Ammon's horn (tissue), 1 donor: ENCODE data around the gene CHPF2.

Experiments used
- DNase-seq: peaks from one replicate; pipeline ENCODE4 v3.0.0-alpha.2; 2016; ENCODE audit warnings: low spot score

The CHPF2 gene

DNA sequence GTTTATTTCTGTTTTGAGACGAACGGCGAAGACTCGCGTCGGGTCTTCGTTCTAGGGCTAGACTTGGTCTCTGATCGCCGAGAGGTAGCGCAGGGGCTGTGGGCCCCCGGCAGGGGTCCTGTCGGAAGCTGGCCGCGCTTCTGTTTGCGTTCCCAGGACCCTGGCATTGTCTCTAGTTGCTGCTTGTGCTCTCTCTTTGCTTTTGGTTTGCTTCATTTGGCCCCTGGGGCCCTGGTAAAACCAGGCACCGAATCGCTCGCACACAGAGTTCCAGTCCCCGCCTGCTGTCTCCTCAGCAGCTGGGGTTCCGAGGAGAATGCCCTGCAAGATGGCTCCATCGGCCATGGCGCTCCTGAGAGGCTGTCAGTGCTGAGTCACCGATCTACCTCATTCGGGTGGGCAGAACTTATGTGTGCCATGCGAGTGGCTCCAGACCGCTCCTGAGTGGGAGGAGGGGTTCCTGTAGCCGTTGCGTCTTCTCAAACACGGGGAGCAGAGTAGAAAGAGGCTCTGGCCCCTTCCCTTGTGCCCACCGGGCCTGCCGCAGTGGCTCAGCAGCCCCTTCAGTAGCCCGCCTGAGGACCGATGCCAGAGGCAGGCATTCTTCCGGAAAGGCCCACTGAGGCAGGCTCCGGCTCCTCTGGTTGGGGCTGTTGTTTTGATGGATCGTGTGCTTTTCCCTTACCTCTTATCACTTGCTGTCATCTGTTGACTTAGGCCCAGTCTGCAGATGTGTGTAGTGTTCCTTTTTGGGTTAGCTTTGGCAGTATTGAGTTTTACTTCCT is 826 bp downstream of the CHPF2 start:
- DNase-seq = peak; percentile 65

DNA sequence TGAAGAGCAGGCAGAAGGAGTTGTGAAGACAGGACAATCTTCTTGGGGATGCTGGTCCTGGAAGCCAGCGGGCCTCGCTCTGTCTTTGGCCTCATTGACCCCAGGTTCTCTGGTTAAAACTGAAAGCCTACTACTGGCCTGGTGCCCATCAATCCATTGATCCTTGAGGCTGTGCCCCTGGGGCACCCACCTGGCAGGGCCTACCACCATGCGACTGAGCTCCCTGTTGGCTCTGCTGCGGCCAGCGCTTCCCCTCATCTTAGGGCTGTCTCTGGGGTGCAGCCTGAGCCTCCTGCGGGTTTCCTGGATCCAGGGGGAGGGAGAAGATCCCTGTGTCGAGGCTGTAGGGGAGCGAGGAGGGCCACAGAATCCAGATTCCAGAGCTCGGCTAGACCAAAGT is 1.5 kb downstream of the CHPF2 start:
- DNase-seq = no peak

DNA sequence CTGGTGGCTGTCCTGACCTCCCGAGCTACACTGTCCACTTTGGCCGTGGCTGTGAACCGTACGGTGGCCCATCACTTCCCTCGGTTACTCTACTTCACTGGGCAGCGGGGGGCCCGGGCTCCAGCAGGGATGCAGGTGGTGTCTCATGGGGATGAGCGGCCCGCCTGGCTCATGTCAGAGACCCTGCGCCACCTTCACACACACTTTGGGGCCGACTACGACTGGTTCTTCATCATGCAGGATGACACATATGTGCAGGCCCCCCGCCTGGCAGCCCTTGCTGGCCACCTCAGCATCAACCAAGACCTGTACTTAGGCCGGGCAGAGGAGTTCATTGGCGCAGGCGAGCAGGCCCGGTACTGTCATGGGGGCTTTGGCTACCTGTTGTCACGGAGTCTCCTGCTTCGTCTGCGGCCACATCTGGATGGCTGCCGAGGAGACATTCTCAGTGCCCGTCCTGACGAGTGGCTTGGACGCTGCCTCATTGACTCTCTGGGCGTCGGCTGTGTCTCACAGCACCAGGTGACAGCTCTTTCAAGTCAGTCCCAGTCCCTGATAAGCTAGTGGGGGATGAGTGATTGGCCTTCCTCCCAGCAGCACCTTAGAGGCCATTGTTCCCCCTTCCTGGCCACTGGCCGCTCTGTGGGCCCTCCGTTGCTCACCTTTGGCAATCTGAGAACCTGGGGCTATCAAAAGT is 3.0 kb downstream of the CHPF2 start:
- no peak for DNase-seq

DNA sequence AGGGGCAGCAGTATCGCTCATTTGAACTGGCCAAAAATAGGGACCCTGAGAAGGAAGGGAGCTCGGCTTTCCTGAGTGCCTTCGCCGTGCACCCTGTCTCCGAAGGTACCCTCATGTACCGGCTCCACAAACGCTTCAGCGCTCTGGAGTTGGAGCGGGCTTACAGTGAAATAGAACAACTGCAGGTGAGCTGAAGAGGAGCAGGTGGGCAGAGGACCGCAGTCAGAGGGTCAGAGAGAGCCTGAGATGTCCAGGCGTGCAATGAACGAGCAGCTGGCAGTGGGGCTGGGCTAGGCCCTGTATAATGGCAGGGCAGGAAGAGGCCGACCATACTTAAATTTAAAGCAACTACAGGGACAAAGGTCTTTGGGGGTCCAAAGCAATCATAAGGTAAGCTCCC is 4.1 kb downstream of the CHPF2 start:
- no peak for DNase-seq

DNA sequence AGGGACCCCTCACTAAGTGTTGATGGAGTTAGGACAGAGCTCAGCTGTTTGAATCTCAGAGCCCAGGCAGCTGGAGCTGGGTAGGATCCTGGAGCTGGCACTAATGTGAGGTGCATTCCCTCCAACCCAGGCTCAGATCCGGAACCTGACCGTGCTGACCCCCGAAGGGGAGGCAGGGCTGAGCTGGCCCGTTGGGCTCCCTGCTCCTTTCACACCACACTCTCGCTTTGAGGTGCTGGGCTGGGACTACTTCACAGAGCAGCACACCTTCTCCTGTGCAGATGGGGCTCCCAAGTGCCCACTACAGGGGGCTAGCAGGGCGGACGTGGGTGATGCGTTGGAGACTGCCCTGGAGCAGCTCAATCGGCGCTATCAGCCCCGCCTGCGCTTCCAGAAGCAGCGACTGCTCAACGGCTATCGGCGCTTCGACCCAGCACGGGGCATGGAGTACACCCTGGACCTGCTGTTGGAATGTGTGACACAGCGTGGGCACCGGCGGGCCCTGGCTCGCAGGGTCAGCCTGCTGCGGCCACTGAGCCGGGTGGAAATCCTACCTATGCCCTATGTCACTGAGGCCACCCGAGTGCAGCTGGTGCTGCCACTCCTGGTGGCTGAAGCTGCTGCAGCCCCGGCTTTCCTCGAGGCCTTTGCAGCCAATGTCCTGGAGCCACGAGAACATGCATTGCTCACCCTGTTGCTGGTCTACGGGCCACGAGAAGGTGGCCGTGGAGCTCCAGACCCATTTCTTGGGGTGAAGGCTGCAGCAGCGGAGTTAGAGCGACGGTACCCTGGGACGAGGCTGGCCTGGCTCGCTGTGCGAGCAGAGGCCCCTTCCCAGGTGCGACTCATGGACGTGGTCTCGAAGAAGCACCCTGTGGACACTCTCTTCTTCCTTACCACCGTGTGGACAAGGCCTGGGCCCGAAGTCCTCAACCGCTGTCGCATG is 5.2 kb downstream of the CHPF2 start:
- no peak for DNase-seq

DNA sequence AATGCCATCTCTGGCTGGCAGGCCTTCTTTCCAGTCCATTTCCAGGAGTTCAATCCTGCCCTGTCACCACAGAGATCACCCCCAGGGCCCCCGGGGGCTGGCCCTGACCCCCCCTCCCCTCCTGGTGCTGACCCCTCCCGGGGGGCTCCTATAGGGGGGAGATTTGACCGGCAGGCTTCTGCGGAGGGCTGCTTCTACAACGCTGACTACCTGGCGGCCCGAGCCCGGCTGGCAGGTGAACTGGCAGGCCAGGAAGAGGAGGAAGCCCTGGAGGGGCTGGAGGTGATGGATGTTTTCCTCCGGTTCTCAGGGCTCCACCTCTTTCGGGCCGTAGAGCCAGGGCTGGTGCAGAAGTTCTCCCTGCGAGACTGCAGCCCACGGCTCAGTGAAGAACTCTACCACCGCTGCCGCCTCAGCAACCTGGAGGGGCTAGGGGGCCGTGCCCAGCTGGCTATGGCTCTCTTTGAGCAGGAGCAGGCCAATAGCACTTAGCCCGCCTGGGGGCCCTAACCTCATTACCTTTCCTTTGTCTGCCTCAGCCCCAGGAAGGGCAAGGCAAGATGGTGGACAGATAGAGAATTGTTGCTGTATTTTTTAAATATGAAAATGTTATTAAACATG is 6.0 kb downstream of the CHPF2 start:
- DNase-seq = no peak

DNA sequence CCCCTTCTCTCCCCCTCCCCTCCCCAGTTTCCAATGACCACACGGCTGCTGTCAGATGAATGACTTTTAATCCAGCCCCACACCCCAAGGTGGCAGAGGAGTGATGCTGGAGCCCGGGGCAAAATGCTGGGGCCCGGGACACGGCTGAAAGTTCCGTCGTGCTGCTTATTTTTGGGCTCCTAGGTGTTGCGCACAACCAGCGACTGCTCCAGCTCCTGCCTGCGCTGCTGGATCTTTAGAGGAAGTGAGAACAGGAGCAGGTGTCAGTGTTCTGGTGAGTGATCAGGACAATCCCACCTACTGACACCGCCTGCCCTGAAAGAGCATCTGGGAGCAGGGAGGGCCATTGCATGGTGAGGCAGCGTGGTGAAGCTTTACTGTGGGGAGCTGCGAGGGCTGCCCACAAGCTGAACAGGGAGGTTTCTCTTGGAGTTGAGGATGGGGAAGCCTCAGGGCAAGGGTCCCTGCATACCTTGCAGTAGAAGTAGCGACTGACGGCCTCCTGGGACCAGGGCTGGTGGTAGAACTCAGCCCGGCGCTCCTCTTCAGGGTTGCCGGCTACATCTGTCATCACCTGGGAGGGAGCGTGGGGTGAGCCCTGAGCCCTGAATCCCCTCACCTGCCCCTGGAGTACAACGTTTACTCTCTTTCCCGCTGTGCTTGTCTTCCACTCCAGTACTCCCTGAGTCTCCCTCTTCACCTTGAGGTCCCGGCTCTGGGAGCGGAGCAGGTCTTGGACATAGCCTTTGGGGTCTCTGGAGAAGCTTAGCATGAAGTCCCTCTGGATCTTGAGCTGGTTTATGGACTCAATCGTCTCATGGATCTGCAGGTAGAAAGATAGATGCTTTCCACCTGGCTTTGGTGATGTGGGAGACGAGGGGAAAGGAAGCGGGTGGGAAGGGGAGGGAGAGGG is 6.9 kb downstream of the CHPF2 start:
- DNase-seq = no peak

DNA sequence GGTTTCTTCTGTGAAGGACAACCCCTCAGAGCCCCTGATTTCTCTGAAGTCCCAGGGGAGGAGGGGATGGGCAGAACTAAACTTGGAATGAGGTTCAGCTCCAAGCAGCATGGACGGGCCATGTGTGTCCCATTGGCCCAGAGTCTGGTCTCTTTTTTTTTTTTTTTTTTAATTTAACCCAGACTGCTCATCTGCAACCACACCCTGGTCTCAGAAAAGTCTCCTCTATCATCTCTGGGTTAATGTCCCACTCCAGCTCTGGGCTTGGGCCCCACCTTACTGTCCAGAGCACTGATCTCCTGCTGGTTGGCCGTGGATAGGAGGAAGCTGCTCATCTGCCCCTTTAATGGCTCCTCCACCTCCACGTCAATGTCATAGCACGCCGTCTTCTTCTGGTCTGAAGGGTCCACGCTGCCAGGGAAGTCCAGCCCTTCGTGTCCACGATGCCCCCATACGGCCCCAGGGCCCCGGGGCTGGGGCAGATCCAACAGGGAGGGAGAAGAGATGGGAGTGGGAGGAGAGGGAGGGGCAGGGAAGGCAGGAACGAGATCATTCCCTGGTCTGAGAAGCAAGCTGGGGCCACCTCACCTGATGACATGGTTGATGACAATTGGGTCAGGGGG is 7.7 kb downstream of the CHPF2 start:
- no peak for DNase-seq

DNA sequence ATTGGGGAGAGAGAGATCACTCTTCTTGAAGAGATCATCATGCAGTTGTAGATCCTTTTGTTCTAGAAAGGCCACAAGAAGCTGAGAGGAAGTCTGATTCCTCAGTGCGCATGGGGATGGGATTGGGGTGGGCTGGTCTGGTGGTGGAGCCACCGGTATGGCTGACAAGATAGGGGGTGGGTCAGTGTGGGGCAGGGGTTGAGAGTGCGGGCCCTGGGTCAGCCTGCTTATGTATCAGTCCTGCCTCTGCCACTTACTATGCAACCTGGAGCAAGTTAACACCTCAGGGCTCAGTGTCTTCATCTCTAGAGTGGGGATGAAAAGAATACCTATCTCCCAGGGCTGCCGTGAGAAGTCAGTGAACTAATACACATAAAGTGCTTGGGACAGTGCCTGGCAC is 8.3 kb downstream of the CHPF2 start:
- no peak for DNase-seq

DNA sequence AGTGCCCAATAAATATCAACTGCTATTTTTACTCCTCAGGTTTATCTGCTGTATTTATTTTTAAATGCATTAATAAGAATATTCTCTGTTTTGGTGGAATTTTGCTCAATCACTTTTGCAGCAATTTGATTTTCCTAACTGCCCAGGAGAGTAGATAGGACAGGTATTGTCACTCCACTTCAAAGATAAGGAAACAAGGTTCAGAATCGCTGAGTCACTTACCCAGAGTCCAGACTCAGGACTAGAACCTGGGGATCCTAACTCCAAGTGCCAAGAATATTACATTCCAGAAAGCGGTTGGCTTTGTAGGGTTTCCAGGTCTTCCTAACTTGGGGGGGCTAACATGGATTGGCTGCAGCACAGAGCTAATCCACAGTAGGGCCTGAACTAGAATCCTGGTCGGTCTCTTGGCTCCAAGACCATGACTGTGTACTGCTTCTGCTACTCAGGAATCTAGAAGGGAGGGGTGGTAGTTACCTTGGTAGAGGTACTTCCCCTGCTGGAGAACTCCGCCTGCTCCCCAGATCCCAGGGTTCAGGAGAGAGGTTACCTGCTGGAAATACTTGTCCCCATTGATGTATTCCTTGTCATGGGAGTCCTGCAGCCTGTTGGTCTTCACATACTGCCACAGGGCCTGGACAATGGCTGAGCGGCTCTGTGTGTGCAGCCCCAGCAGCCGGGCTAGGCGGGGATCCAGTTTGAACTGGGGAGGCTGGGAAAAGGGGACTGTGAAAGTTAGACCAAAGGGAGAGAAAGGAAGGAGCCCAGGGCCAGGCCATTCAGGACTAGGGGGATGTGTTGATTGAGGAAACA is 8.9 kb downstream of the CHPF2 start:
- DNase-seq = no peak

DNA sequence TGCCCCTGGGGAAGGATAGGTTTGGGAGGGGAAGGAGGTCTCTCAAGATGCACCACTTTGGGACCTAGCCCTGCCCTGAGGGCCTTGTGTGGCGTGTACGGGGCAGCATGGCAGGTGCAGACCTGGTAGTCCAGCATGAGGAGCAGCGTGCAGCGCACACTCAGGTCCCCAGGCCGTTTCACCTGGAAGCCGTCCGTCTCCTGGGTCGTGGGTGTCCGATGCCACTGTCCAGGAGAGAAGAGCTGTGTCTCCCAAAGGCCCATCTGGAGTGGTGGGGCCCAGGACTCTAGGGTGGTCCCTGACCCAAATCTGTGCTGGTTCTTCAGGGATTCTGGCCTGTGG is 9.4 kb downstream of the CHPF2 start:
- no peak for DNase-seq

DNA sequence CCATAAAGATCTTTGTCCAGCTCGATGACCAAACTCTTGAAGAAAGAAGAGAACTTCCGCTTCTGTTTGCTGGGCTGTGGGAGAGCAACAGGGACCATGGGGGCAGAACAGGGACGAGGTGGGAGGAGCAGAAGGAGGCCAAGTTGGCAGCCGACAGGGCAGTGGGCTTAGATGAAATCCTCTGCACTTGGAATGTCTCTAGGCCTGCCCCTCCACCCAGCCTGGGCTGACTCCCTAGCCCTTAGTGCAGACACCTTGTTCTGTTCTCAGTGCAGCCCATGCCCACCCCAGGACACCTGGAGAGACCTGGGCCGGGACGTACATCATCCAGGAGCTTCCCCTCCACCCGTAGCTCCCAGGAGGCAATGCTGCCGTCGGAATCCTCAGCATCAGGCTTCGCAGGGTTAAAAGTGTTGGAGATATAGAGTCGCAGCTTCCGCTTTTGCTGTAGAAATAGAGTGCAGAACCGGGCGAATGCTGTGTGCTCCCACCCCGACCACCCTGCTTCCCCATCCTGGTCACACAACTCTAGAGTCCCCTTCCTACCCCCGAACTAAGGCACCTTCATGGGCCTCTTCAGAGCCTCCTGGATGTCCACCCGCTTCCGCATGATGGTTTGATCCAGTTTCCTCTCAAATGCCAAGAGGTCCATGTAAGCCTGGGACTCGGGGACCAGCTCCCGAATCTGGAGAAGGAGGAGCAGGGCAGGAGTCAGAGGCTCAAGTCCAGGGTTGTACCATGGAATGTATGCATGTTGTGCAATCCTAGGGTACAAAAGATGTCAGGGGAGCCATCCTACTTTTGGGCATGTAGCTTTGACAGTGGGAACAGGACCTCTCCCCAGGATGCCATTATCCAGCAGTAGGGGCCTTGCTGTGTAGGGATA is 10.1 kb downstream of the CHPF2 start:
- DNase-seq = no peak

DNA sequence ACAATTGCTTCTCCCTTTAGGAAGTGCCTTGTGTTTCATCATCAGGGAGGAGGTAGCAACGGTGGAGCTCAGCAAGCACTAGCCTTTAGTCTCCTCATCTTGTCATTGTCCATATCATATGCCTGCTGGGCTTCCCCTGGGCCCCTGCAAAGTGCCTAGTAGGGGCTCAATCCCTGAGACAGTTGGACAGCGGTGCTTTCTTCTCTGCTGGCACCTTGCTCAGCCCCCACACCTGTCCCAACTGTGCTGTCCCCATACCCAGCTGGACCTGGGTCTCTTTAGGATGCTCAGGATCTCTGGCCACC is 10.7 kb downstream of the CHPF2 start:
- DNase-seq = no peak

DNA sequence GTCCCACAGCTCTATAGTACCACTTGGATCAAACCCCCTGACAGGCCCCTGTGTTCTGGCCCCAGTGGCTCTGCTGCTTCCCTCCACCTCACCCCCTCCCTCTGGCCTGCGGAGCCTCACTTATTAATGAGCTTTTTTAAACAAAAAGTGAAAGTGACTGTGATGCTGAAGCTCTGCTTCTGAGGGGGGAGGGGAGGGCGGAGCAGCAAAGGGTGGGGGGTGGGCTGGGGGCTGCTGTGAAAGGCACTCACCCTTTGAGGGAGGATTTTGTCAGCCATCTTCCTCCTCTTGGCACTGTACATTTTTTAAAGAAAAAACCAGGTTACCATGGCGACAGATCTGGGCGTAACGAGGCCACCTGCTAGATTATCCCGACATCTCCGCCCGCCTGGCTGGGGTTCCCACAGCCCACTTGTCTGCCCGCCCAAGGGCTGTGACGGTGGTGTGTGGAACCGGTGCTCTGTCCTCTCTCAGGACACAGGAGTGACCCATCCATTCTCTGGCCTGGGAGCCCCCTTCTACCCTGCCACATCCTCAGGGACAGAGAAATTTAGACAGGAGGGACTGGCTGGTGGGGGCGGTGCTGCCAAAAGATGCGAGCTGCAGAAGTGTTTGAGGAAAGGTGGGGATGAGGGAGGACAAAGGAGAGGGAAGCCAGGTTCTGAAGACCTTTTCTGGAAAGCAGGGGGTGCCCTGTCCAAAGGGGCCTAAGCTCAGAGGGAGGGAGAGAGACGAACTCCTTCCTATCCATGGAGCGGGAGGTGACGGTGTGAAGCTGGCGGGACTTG is 11.3 kb downstream of the CHPF2 start:
- DNase-seq = no peak

DNA sequence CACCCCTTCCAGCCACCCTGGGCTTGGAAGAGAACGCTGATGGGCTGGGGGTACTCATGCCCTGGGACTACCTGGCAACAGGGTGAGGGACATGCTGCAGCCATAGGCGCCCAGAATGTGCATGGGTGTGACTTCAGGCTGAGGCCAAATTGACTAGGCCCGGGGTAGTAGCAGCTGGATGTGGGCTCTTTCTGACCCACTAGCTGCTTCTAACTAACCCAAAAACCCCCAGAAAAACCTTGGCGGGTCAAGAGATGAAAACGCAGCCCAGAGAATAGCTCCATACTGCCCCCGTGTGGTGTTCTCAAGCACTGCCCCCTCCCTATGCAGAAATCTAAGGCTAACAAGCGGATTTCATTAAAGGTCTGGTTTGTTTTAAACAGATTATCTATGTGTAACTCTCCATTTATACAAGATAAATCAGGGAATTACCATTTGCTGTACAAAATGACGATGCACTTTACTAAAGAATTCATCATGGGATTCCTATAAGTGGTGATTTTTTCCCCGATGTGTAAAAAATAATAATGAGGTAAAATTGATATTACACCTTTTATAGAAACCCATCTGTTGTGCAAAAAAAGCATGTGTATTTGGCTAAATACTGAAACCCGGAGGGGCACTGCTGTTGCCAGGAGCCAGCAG is 12.0 kb downstream of the CHPF2 start:
- DNase-seq = peak; percentile 66

DNA sequence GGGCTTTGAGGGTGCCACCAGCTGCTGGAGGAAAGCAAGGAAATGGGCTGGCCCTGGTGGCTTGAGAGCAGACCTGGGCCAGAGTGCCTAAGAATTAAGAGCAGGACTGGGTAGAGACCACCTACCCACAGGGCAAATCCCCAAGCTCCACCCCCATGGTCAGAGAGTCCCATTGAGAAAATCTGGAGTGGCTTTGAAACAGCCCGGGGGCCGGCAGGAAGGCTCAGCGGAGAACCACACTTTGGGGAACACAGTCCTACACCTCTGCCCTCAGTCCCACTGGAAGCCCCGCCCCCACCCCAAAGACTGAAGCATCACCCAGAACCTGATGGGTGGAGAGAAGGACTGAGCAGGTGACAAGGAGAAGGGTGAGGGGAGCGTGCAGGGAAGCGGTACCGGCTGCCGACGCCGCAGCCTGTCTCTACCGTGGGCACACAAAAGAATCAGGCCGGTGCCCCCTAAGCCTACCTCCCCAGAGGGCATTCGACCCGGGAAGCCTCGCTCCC is 12.6 kb downstream of the CHPF2 start:
- no peak for DNase-seq

DNA sequence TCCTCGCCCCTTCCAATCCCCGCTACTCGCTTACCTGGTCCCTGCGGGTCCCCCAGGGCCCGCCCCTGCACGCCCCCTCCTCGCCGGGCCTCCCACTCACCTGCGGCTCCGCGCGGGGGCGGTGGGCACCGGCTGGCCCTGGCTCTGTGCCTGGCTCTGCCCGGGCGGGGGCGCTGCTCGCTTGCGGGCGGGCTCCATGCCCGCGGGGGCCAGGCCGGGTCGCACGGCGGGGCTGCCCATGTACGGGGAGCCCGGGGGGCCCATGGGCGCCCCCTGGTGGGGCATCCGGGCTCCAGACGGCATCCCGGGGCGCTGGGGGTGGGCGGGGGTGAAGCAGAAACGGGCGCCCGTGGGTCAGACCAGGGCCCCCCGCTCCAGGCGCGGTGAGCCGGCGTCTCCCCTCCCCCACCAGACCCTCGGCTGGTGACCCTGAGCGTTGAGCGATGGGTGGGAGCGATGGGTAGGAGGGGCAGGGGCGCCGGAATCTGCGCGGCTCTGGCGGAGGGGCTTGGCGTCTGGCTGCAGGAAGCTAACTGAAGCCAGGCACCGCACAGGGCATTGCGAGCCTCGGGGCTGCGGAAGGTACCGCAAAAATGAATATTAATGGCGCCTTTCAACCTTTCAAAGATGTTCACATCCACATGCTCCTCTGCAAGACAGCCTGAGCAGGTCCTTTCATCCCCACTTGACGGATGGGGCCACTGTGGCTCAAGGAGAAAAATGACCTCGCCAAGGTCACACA is 13.2 kb downstream of the CHPF2 start:
- no peak for DNase-seq
